ENCODE measurements around the gene MAPK11.

The MAPK11 gene

DNA sequence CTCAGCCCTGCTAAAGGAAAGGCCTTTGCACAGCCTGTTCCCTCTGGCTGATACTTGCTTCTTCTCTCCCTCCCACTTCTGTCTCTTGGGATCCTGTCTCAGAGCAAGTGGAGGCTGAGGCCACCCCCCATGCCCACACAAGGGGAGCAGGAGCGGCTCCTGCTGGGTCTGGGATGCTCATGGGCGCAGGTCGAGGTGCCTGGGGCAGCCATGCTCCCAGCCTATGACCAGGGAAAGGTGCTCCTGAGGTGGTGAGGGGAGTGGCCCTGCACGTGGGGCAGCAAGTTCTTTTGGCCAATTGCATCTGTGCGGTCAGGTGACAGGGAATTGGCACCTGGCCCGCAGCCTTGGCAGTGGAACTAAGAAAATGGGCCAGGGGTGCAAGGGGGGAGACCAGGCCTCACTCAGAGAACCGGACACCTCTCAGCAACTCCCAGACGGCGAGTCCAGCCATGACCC, 1.5 kb downstream of the MAPK11 start:
- H3K4me3 ChIP-seq (ENCODE audit: low read length, poor library complexity, severe bottlenecking), result no peak overlapping the region
- H3K27me3 ChIP-seq (ENCODE audit: insufficient read depth, low read length, poor library complexity, severe bottlenecking), result no peaks in the 10 kb centered on the region
- no peaks in the 10 kb centered on the region for H3F3A ChIP-seq (ENCODE audit: low read depth)
- no peaks in the 10 kb centered on the region; the same call in 1 of the 2 replicates for H3K9me3 ChIP-seq (ENCODE audit: insufficient read depth, low read depth, low read length)
- peaks cover 8% of the 10 kb centered on the region for H3K4me1 ChIP-seq (ENCODE audit: insufficient read depth, low read length, poor library complexity, severe bottlenecking)
- H3K79me2 ChIP-seq (ENCODE audit: insufficient read depth, low read length), result no peaks in the 10 kb centered on the region
- H4K20me1 ChIP-seq (ENCODE audit: insufficient read depth, low read length, poor library complexity, severe bottlenecking), result no peaks in the 10 kb centered on the region
- TF ChIP-seq, protein P1, sequence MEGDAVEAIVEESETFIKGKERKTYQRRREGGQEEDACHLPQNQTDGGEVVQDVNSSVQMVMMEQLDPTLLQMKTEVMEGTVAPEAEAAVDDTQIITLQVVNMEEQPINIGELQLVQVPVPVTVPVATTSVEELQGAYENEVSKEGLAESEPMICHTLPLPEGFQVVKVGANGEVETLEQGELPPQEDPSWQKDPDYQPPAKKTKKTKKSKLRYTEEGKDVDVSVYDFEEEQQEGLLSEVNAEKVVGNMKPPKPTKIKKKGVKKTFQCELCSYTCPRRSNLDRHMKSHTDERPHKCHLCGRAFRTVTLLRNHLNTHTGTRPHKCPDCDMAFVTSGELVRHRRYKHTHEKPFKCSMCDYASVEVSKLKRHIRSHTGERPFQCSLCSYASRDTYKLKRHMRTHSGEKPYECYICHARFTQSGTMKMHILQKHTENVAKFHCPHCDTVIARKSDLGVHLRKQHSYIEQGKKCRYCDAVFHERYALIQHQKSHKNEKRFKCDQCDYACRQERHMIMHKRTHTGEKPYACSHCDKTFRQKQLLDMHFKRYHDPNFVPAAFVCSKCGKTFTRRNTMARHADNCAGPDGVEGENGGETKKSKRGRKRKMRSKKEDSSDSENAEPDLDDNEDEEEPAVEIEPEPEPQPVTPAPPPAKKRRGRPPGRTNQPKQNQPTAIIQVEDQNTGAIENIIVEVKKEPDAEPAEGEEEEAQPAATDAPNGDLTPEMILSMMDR (conservative IDR thresholded peaks at IDR 0.05; ENCODE audit: low read length), result no peak
- TF ChIP-seq EZH2phosphoT487 (IDR thresholded peaks at IDR 0.05; ENCODE audit: borderline replicate concordance), result no peak
- no peaks in the 10 kb centered on the region for H3K36me3 ChIP-seq (ENCODE audit: insufficient read depth, low read length)
- no peak overlapping the region for H2AFZ ChIP-seq (ENCODE audit: low read length)
- H3K4me2 ChIP-seq (ENCODE audit: low read depth, low read length, poor library complexity, severe bottlenecking), result no peak overlapping the region
- no peaks in the 10 kb centered on the region for H3K9me2 ChIP-seq (replicated peaks; ENCODE audit: low read depth, low read length)
- no peak overlapping the region for H3K9ac ChIP-seq (ENCODE audit: low read depth, low read length, poor library complexity, severe bottlenecking)

DNA sequence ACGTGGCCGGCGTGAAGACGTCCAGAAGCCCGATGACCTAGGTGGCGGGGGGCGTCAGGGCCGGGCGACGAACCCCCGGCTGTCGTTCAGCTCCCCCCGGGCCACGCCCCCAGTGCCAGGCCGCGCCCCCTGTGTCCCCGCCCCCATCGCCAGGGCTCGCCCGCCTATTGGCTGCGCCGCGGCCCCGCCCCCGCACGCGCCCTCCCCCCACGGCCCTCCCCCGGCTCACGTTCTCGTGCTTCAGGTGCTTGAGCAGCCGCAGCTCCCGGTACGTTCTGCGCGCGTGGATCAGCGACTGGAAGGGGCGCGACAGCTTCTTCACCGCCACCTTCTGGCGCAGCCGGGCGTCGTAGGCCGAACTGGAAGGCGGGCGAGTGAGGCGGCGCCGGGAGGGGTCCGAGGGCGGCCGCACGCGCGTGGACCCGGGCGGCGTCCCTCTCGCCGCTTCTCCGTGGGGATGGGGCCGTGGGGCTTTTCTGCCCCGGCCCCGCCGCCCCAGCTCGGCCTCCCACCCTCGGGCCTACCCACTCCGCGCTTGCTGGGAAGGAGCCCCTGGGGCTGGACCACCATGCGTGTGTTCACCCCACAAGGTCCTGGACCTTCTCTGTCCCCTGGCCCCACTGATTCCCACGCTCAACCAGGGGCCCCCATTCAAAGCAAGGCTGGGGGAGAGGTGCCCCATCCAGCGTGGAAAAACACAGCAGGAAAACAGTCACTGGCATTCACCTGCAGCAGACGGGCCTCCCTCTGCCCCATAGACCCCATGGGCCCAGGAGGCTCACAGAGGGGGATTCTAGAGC, 2.4 kb downstream of the MAPK11 start:
- Histone ChIP-seq H2AFZ (ENCODE audit: low read length) (no peak overlapping the region), H3K79me2 (ENCODE audit: insufficient read depth, low read length) (no peaks in the 10 kb centered on the region), H3F3A (ENCODE audit: low read depth) (no peaks in the 10 kb centered on the region), H3K36me3 (ENCODE audit: insufficient read depth, low read length) (no peaks in the 10 kb centered on the region), H3K27me3 (ENCODE audit: insufficient read depth, low read length, poor library complexity, severe bottlenecking) (no peaks in the 10 kb centered on the region), H3K9me2 (replicated peaks; ENCODE audit: low read depth, low read length) (no peaks in the 10 kb centered on the region), H3K9me3 (ENCODE audit: insufficient read depth, low read depth, low read length) (no peaks in the 10 kb centered on the region; the same call in 1 of the 2 replicates), H3K4me2 (ENCODE audit: low read depth, low read length, poor library complexity, severe bottlenecking) (no peak overlapping the region), H3K9ac (ENCODE audit: low read depth, low read length, poor library complexity, severe bottlenecking) (no peak overlapping the region), H3K4me3 (ENCODE audit: low read length, poor library complexity, severe bottlenecking) (no peak overlapping the region), H3K4me1 (ENCODE audit: insufficient read depth, low read length, poor library complexity, severe bottlenecking) (peaks cover 8% of the 10 kb centered on the region), H4K20me1 (ENCODE audit: insufficient read depth, low read length, poor library complexity, severe bottlenecking) (no peaks in the 10 kb centered on the region)
- TF ChIP-seq, protein P1 (conservative IDR thresholded peaks at IDR 0.05; ENCODE audit: low read length), result no peak
- no peak for TF ChIP-seq EZH2phosphoT487 (IDR thresholded peaks at IDR 0.05; ENCODE audit: borderline replicate concordance)

DNA sequence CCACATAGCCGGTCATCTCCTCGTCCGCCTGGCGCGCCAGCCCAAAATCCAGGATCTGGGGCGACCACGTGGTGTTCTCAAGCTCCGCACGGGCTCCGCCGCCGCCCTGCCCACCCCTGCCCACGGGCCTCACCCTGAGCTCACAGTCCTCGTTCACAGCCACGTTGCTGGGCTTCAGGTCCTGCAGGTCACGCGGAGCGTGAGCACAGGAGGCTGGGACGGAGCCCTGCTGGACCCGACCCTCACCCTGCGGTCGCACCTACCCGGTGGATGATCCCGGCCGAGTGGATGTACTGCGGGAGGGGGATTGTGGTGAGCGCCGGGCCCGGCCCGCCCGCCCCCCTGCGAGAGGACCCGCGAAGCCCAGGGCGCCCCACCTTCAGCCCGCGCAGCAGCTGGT, 3.2 kb downstream of the MAPK11 start:
- no peaks in the 10 kb centered on the region for H4K20me1 ChIP-seq (ENCODE audit: insufficient read depth, low read length, poor library complexity, severe bottlenecking)
- no peaks in the 10 kb centered on the region for H3K79me2 ChIP-seq (ENCODE audit: insufficient read depth, low read length)
- H2AFZ ChIP-seq (ENCODE audit: low read length), result no peak overlapping the region
- no peak overlapping the region for H3K4me2 ChIP-seq (ENCODE audit: low read depth, low read length, poor library complexity, severe bottlenecking)
- H3K27me3 ChIP-seq (ENCODE audit: insufficient read depth, low read length, poor library complexity, severe bottlenecking), result no peaks in the 10 kb centered on the region
- no peaks in the 10 kb centered on the region for H3K36me3 ChIP-seq (ENCODE audit: insufficient read depth, low read length)
- no peak overlapping the region for H3K4me3 ChIP-seq (ENCODE audit: low read length, poor library complexity, severe bottlenecking)
- H3K9me3 ChIP-seq (ENCODE audit: insufficient read depth, low read depth, low read length), result no peaks in the 10 kb centered on the region; the same call in 1 of the 2 replicates
- TF ChIP-seq, protein P1 (conservative IDR thresholded peaks at IDR 0.05; ENCODE audit: low read length), result no peak
- no peak for TF ChIP-seq EZH2phosphoT487 (IDR thresholded peaks at IDR 0.05; ENCODE audit: borderline replicate concordance)
- H3K4me1 ChIP-seq (ENCODE audit: insufficient read depth, low read length, poor library complexity, severe bottlenecking), result peaks cover 8% of the 10 kb centered on the region
- no peaks in the 10 kb centered on the region for H3F3A ChIP-seq (ENCODE audit: low read depth)
- H3K9me2 ChIP-seq (replicated peaks; ENCODE audit: low read depth, low read length), result no peaks in the 10 kb centered on the region
- no peak overlapping the region for H3K9ac ChIP-seq (ENCODE audit: low read depth, low read length, poor library complexity, severe bottlenecking)
